ENCODE measurements around the gene GAB2.

The GAB2 gene

DNA sequence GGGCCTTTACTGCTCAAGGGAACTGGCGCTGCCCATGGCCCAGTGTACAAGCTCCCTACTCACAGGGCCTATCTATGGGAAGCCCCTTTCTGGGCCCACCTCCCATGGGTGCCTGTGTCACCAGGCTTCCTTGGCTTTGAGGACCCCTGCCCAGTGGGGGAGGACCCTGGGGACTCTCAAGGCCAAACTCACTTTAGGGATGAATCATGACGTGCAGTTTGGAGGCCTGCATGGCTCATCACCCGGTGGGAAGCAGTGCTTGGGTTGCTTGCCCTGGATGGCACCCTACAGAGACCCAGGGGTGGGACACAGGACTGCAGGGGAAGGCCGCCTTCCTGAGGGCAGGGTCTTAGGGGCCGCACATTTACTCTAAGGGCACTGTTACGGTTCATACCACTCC is 245.7 kb downstream of the GAB2 start:
- H3K27ac Mint-ChIP-seq = no peak overlapping the region

DNA sequence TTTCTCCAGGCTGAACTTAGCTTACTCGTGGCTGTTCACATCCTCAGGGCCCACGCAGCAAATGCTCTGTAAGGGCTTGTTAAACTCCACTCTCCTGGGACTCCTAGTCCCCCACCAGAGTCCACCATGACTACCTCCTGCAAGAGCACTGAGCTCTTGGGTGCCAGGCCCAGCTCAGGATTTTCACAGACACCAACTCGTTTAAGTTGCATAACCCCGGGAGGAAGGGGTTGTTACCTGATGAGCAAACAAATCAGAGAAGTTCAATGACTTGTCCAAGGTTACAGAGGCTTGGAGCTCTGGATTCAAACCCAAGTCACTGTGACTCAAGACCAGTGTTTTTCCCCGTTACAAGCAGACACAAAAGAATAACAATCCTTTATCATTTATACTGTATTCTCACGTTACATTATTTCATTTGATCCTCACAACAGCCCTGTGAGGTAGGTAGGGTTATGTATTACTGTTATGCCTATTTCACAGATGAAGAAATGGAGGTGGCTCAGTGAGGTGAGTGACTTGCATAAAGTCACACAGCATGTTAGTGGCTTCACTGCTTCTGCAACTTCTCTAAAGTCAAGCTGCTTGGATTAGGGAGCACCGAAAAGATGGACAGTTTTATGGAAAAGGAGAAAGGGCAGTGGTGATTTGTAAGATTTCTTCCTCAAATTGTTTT is 246.6 kb downstream of the GAB2 start:
- Mint-ChIP-seq H3K9me3 (no peaks in the 10 kb centered on the region), H3K27me3 (no peaks in the 10 kb centered on the region), H3K36me3 (ENCODE audit: low read depth) (peaks cover 36% of the 10 kb centered on the region), H3K4me1 (ENCODE audit: low read depth) (no peaks in the 10 kb centered on the region), H3K4me3 (no peak overlapping the region), H3K27ac (no peak overlapping the region)
- intact Hi-C loops (cut with micrococcal nuclease) = no loop called here

More for the DNA sequence above, 245.7 kb downstream of the GAB2 start:
- H3K36me3 Mint-ChIP-seq (ENCODE audit: low read depth) = peaks cover 45% of the 10 kb centered on the region
- H3K4me3 Mint-ChIP-seq = no peak overlapping the region
- intact Hi-C loops (cut with micrococcal nuclease) = no loop called here
- H3K9me3 Mint-ChIP-seq = no peaks in the 10 kb centered on the region
- no peaks in the 10 kb centered on the region for H3K27me3 Mint-ChIP-seq
- no peaks in the 10 kb centered on the region for H3K4me1 Mint-ChIP-seq (ENCODE audit: low read depth)

DNA sequence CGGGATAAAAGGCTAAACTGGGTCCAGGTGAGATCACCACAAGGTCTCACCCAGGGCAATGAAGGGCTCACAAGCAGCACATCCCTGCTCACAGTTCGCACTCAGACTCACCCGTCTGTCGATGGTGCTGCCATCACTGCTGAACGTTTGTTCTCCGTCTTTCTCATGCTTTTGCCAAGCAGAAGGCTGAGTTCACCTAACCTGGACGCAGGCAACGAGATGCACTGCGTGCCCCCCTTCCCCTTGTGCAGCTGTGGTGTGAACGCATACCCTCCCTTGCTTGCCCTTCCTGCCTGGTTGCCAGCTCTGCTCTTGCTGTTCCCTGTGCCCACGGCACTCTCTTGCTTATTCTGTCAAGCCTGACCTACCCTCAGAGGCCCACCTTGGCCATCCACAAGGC is 247.2 kb downstream of the GAB2 start:
- no peaks in the 10 kb centered on the region for H3K27me3 Mint-ChIP-seq

DNA sequence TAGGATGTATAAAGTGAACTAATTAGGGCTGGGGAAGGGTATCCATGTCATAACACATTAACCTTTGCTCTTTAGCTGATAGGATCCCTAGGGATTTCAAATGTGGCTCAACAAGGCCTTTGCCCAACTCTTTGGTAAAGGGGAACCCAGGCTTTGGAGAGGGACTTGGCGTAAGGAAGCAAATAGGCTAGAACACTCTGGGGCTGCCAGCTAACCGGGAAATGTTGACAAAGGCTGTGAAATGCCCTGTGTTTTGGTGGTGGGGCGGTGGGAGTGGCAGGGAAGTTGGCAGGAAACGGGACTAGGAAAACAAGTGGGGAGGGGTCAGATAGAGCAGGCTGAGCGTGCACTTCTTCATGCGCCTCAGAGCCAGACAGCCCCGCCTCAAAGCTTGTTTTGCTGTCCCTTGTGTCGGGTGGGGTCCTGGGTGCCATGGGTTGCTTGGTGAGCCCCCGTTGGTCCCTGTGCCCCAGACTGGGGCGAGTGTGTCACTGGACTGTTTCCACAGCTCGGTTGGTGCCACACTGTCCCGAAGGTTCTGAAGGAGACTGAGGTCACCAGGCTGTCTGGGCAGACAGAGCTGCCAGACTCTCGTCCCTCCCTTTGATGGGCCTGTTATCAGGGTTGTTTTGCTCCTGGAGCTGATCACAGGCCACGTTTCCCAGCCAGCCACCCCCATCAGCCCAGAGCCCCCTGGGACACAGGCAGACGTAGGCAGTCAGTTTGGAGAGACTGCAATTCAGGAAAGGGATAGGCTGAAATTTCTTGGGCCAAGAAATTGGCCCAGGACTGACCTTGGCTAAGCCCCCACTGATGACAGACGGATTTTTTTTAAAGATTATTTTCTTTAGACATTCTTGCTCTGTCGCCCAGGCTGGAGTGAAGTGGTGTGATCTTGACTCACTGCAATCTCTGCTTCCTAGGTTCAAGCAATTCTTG is 248.8 kb downstream of the GAB2 start:
- H3K4me3 Mint-ChIP-seq = no peak overlapping the region
- no peaks in the 10 kb centered on the region for H3K9me3 Mint-ChIP-seq
- peaks cover 26% of the 10 kb centered on the region for H3K36me3 Mint-ChIP-seq (ENCODE audit: low read depth)
- intact Hi-C loops (cut with micrococcal nuclease) = no loop called here
- H3K27ac Mint-ChIP-seq = no peak overlapping the region
- no peaks in the 10 kb centered on the region for H3K4me1 Mint-ChIP-seq (ENCODE audit: low read depth)
- no peaks in the 10 kb centered on the region for H3K27me3 Mint-ChIP-seq

More for the DNA sequence above, 247.2 kb downstream of the GAB2 start:
- Mint-ChIP-seq H3K4me3 (no peak overlapping the region), H3K4me1 (ENCODE audit: low read depth) (no peaks in the 10 kb centered on the region), H3K9me3 (no peaks in the 10 kb centered on the region), H3K27ac (no peak overlapping the region), H3K36me3 (ENCODE audit: low read depth) (peaks cover 35% of the 10 kb centered on the region)
- intact Hi-C loops (cut with micrococcal nuclease) = no loop called here

DNA sequence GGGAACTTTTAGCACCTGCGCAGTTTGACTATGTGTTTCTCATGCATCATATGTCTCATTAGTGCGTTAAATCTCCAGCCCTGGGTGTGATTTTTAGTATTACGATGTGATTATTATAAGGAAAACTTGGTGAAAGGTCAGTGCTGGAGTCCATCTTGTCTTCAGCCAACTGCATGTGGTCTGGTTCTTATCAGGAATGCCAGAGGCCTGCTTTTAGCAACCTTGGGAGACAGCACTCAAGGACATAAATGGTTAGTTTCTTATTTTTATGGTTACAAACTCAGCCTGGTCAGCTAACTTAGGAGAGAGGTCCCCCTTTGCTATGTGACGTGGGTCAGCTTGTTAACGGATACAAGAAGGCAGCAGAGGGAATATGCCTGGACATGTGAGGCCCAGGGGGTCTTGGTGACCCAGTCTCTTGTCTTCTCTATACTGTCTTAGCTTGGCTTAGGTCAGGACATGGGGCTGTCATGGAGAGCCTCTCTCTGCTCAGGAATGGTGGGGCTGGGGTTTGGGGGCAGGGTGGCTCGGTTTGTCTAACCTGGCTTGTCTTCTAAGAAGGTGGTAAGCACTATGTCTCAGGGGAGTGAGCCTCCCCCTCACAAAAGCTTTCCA is 250.7 kb downstream of the GAB2 start:
- intact Hi-C loops (cut with micrococcal nuclease) = no loop called here
- Mint-ChIP-seq H3K9me3 (no peaks in the 10 kb centered on the region), H3K4me3 (no peak overlapping the region), H3K4me1 (ENCODE audit: low read depth) (no peaks in the 10 kb centered on the region), H3K27me3 (peaks cover 2% of the 10 kb centered on the region), H3K36me3 (ENCODE audit: low read depth) (peaks cover 8% of the 10 kb centered on the region), H3K27ac (no peak overlapping the region)
